Spleen (tissue), 11 donors: ENCODE data around the gene ZER1. TPM values are rescaled to one million over a fixed set of nuclear protein-coding genes. Genes with fewer than 3 reads are reported as not detected.

Experiments
- DNase-seq: peaks from one replicate; pipeline ENCODE4 v3.0.0-alpha.2; 2020
- H3K27ac ChIP-seq, 8 donors: fragments of 200-600 bp; sonication (generic) in 7 of 8; 1 replicate in 4 of 8; 2 replicates in 4 of 8; pipeline versions ENCODE4 v1.5.0 to v1.8.0; 2016 to 2021; ENCODE audit warnings: inconsistent platforms in 4 of 8, mild to moderate bottlenecking in 4 of 8, moderate library complexity in 1 of 8
- H3K27me3 ChIP-seq, 7 donors: fragments of 200-600 bp; sonication (generic) in 6 of 7; replicated peaks in 1 of 7; 1 replicate in 4 of 7; 2 replicates in 3 of 7; pipeline versions ENCODE4 v1.5.0 to v1.8.0; 2016 to 2021; ENCODE audit warnings: inconsistent platforms in 3 of 7, mild to moderate bottlenecking in 1 of 7
- H3K36me3 ChIP-seq, 6 donors: fragments of 200-600 bp; sonication (generic) in 5 of 6; 1 replicate in 4 of 6; 2 replicates in 2 of 6; pipeline versions ENCODE4 v1.5.0 to v1.8.0; 2016 to 2021; ENCODE audit warnings: inconsistent platforms in 2 of 6
- H3K4me1 ChIP-seq, 6 donors: fragments of 200-600 bp; sonication (generic) in 5 of 6; 1 replicate in 3 of 6; 2 replicates in 3 of 6; pipeline versions ENCODE4 v1.5.0 to v1.8.0; 2016 to 2021; ENCODE audit warnings: inconsistent platforms in 3 of 6
- H3K4me3 ChIP-seq, 8 donors: fragments of 200-600 bp; sonication (generic) in 7 of 8; 1 replicate in 4 of 8; 2 replicates in 4 of 8; pipeline versions ENCODE4 v1.5.0 to v1.8.0; 2016 to 2021; ENCODE audit warnings: inconsistent platforms in 4 of 8, mild to moderate bottlenecking in 4 of 8, moderate library complexity in 2 of 8
- H3K9me3 ChIP-seq, 8 donors: fragments of 200-600 bp; sonication (generic) in 7 of 8; 1 replicate in 4 of 8; 2 replicates in 4 of 8; pipeline versions ENCODE4 v1.5.0 to v1.8.0; 2016 to 2021; ENCODE audit warnings: inconsistent platforms in 4 of 8
- CTCF ChIP-seq, 11 experiments: fragments of 200-600 bp in 7 of 11; fragments of 450-650 bp in 4 of 11; sonication (generic) in 4 of 11; IDR thresholded peaks in 8 of 11; conservative IDR thresholded peaks in 3 of 11; 1 replicate in 7 of 11; 2 replicates in 4 of 11; pipeline versions ENCODE4 v1.4.0 to v1.8.0; 2016 to 2021; ENCODE audit warnings: antibody characterized with exemption in 11 of 11, inconsistent platforms in 4 of 11, mild to moderate bottlenecking in 1 of 11
- POLR2A ChIP-seq, 3 donors: fragments of 450-650 bp; IDR thresholded peaks; one replicate each; pipeline ENCODE4 v1.5.1; 2017; ENCODE audit warnings: antibody characterized with exemption in 3 of 3, mild to moderate bottlenecking in 1 of 3
- POLR2AphosphoS5 ChIP-seq, 3 donors: sonication (generic); formaldehyde crosslinking; IDR thresholded peaks; one replicate each; pipeline ENCODE4 v1.5.1; 2017; ENCODE audit warnings: antibody characterized with exemption in 3 of 3
- WGBS, 5 donors: extraction: QIAGEN DNeasy Blood & Tissue Kit in 3 of 5; methylation state at CpG; one replicate each; pipeline versions ENCODE4 v1.1.5 to v1.1.7; 2013 to 2018; 5-methylcytosine and 5-hydroxymethylcytosine counted together
- intact Hi-C: fragments of 100-400 bp; cut with DNase I; formaldehyde crosslinking; loops from one replicate; pipeline ENCODE4 v1.15.0; 2023; ENCODE audit warnings: low total_unique reads
- polyA plus RNA-seq, 3 donors: library from polyadenylated mRNA; stranded (reverse); fragments of 200-250 nt; gene quantifications; one replicate each; pipeline ENCODE4 v1.2.1, GENCODE V29; 2013
- total RNA-seq, 7 donors: library from RNA; depleted of rRNA in 3 of 7; stranded (reverse); fragments of >200 nt in 3 of 7; fragmentation: NEBNext Ultra II Directional in 4 of 7; extraction: Animal tissue kit (Norgen Biotek cat#: 25700) in 4 of 7; gene quantifications; one replicate each; pipeline versions ENCODE4 v1.1.0 to v1.2.1, GENCODE V29; 2016 to 2021
- donor health status: healthy with polysubstance abuse.
- donor health status: DM: no; HTN: no; CAD: no; lungs with moderate emphysema.
- donor health status: DM: no; HTN: no; CAD: no.
- donor health status: Bipolar disorder and iron deficiency.
- donor health status: healthy.
- donor health status: DM: no; HTN: no; CAD: no.
- donor health status: DM: yes; HTN: yes; CAD: no.

The ZER1 gene
- total and polyA plus RNA-seq, 10 donors = 10.5 to 65.5 (median 35.1) TPM

GRCh38 chr9:128735373-128735772 is 36.4 kb downstream of the ZER1 start:
- Histone ChIP-seq H3K27ac (no peak overlapping the region), H3K36me3 (peaks cover 0 to 95% (median 50%) of the 10 kb centered on the region in 6 donors), H3K4me1 (peaks cover 0 to 30% (median 9%) of the 10 kb centered on the region in 6 donors), H3K9me3 (no peaks in the 10 kb centered on the region), H3K27me3 (no peaks in the 10 kb centered on the region), H3K4me3 (no peak overlapping the region)
- intact Hi-C loops = no loop called here
- TF ChIP-seq POLR2AphosphoS5 (IDR thresholded peaks at IDR 0.05) (no peak), POLR2A (IDR thresholded peaks at IDR 0.05) (no peak), CTCF (IDR thresholded peaks at IDR 0.05 in 8 of 11, conservative IDR thresholded peaks at IDR 0.05 in 3 of 11) (no peak)
- 64 to 95% (median 80%) methylated on average over 1 to 2 of the region's 2 CpGs for WGBS, 5 donors
- no peak for DNase-seq

GRCh38 chr9:128733256-128733655 is 38.5 kb downstream of the ZER1 start:
- peaks cover 0 to 50% (median 16%) of the 10 kb centered on the region in 6 donors for H3K4me1 ChIP-seq
- no peaks in the 10 kb centered on the region for H3K27me3 ChIP-seq
- WGBS, 5 donors = 46 to 56% (median 51%) methylated on average over 9 of the region's 9 CpGs
- H3K9me3 ChIP-seq = no peaks in the 10 kb centered on the region
- no peak overlapping the region for H3K4me3 ChIP-seq
- H3K27ac ChIP-seq = peak overlapping the region in 1 of 8 donors; percentile 33
- intact Hi-C loops = no loop called here
- DNase-seq = no peak
- H3K36me3 ChIP-seq = peaks cover 0 to 88% (median 39%) of the 10 kb centered on the region in 6 donors
- peak in 2 of 3 donors; percentile 5 to 11 for TF ChIP-seq POLR2AphosphoS5 (IDR thresholded peaks at IDR 0.05)
- TF ChIP-seq POLR2A (IDR thresholded peaks at IDR 0.05) = no peak
- peak in 9 of 11 experiments; percentile 28 to 61 (median 46) for TF ChIP-seq CTCF (IDR thresholded peaks at IDR 0.05 in 8 of 11, conservative IDR thresholded peaks at IDR 0.05 in 3 of 11)

DNA sequence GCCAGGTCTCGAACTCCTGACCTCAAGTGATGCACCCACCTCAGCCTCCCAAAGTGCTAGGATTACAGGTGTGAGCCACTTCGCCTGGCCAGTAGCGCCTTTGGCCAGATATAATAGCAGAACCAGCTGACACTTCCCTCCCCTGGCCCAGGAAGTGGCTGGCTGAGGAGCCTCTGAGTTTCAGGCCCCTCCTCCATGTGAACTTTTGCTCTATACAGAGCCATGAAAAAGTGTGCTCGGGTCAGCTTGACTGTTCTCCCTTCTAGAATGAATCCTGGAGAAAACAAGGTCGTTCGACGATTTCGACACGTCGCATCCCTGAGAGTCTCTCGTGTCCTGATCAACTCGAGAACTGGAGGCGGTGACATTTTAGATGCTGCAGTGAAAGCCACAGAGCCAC is 39.2 kb downstream of the ZER1 start:
- no peak overlapping the region for H3K27ac ChIP-seq
- no peak for DNase-seq
- no peaks in the 10 kb centered on the region for H3K27me3 ChIP-seq
- 85 to 94% (median 89%) methylated on average over 13 of the region's 13 CpGs for WGBS, 5 donors
- peaks cover 0 to 81% (median 39%) of the 10 kb centered on the region in 6 donors for H3K36me3 ChIP-seq
- TF ChIP-seq POLR2AphosphoS5 (IDR thresholded peaks at IDR 0.05) (no peak), CTCF (IDR thresholded peaks at IDR 0.05 in 8 of 11, conservative IDR thresholded peaks at IDR 0.05 in 3 of 11) (no peak), POLR2A (IDR thresholded peaks at IDR 0.05) (no peak)
- H3K4me3 ChIP-seq = no peak overlapping the region
- H3K4me1 ChIP-seq = peaks cover 0 to 57% (median 18%) of the 10 kb centered on the region in 6 donors
- intact Hi-C loops = no loop called here
- H3K9me3 ChIP-seq = no peaks in the 10 kb centered on the region

DNA sequence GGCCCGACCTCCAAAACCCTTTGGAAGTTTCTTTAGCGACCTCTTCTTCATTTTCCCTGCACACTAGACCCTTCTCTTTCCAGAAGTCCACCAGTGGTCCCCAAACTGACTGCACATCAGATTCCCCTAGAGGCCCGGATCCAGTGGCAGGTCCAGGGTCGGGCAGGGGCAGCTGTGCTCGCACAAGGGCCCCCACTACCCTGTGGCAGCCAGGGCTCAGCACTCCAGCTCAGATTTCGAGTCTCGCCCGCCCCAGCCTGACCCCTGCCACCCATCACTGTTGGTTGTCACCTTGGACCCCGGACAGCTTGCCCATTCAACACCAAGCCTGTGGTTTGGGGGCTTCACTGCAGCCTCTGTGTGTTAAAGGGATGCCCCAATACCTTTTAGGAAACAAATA is 40.0 kb downstream of the ZER1 start:
- TF ChIP-seq POLR2A (IDR thresholded peaks at IDR 0.05) = no peak
- TF ChIP-seq POLR2AphosphoS5 (IDR thresholded peaks at IDR 0.05) = peak in 1 of 3 donors; percentile 10
- TF ChIP-seq CTCF (IDR thresholded peaks at IDR 0.05 in 8 of 11, conservative IDR thresholded peaks at IDR 0.05 in 3 of 11) = no peak
- peaks cover 0 to 59% (median 18%) of the 10 kb centered on the region in 6 donors for H3K4me1 ChIP-seq
- no peak overlapping the region for H3K27ac ChIP-seq
- no peak for DNase-seq
- peaks cover 0 to 72% (median 35%) of the 10 kb centered on the region in 6 donors for H3K36me3 ChIP-seq
- H3K9me3 ChIP-seq = no peaks in the 10 kb centered on the region
- intact Hi-C loops = no loop called here
- 82 to 93% (median 85%) methylated on average over 9 of the region's 9 CpGs for WGBS, 5 donors
- no peaks in the 10 kb centered on the region for H3K27me3 ChIP-seq
- no peak overlapping the region for H3K4me3 ChIP-seq
